Sigmoid colon (tissue), 7 donors: ENCODE data around the gene C16orf90. TPM values are rescaled to one million over a fixed set of nuclear protein-coding genes. Genes with fewer than 3 reads are reported as not detected.
A peak's percentile ranks its signal among the peaks of the same experiment; 100 is the strongest.

ENCODE experiments used
- DNase-seq: peaks from one replicate; pipeline ENCODE4 v3.0.0-alpha.2; 2019
- H3K27ac ChIP-seq, 4 donors: fragments of 200-600 bp; sonication (generic); one replicate each; pipeline ENCODE4 v1.5.1; 2016 to 2019; ENCODE audit warnings: mild to moderate bottlenecking in 1 of 4
- H3K27me3 ChIP-seq, 3 donors: fragments of 200-600 bp; sonication (generic); one replicate each; pipeline ENCODE4 v1.5.1; 2019; ENCODE audit warnings: mild to moderate bottlenecking in 1 of 3
- H3K36me3 ChIP-seq, 4 donors: fragments of 200-600 bp; sonication (generic); one replicate each; pipeline ENCODE4 v1.5.1; 2016 to 2019
- H3K4me1 ChIP-seq, 4 donors: fragments of 200-600 bp; sonication (generic); one replicate each; pipeline ENCODE4 v1.5.1; 2017 to 2019
- H3K4me3 ChIP-seq, 4 donors: fragments of 200-600 bp; sonication (generic); one replicate each; pipeline ENCODE4 v1.5.1; 2017 to 2019; ENCODE audit warnings: mild to moderate bottlenecking in 2 of 4, moderate library complexity in 1 of 4
- H3K9me3 ChIP-seq, 4 donors: fragments of 200-600 bp in 3 of 4; sonication (generic) in 3 of 4; one replicate each; pipeline versions ENCODE4 v1.5.1 to v1.6.1; 2013 to 2019
- CTCF ChIP-seq, 4 experiments: fragments of 450-650 bp in 3 of 4; fragments of 200-600 bp in 1 of 4; IDR thresholded peaks; one replicate each; pipeline ENCODE4 v1.5.1; 2016 to 2019; ENCODE audit warnings: antibody characterized with exemption in 4 of 4, mild to moderate bottlenecking in 3 of 4, moderate library complexity in 2 of 4
- EP300 ChIP-seq, 4 donors: sonication (generic); formaldehyde crosslinking; IDR thresholded peaks; one replicate each; pipeline ENCODE4 v1.6.1; 2017; ENCODE audit warnings: antibody characterized with exemption in 4 of 4
- POLR2A ChIP-seq, 2 donors: fragments of 450-650 bp; IDR thresholded peaks; one replicate each; pipeline ENCODE4 v1.6.1; 2016; ENCODE audit warnings: antibody characterized with exemption in 2 of 2, mild to moderate bottlenecking in 2 of 2, moderate library complexity in 2 of 2
- POLR2AphosphoS5 ChIP-seq, 4 donors: sonication (generic); formaldehyde crosslinking; IDR thresholded peaks; one replicate each; pipeline ENCODE4 v1.6.1; 2017; ENCODE audit warnings: antibody characterized with exemption in 4 of 4
- WGBS, 2 donors: extraction: QIAGEN DNeasy Blood & Tissue Kit; methylation state at CpG; one replicate each; pipeline ENCODE4 v1.1.7; 2013; 5-methylcytosine and 5-hydroxymethylcytosine counted together
- intact Hi-C: fragments of 100-400 bp; cut with DNase I; formaldehyde crosslinking; loops from one replicate; pipeline ENCODE4 v1.15.1; 2023
- polyA plus RNA-seq, 3 donors: library from polyadenylated mRNA; stranded (reverse); fragments of 200-250 nt; gene quantifications; one replicate each; pipeline ENCODE4 v1.2.3, GENCODE V29; 2013
- total RNA-seq, 4 donors: library from RNA; depleted of rRNA; stranded (reverse); fragments of >200 nt; gene quantifications; one replicate each; pipeline ENCODE4 v1.1.0, GENCODE V29; 2016
- donor health status: healthy with polysubstance abuse.
- donor health status: Bipolar disorder and iron deficiency.
- donor health status: healthy.

The C16orf90 gene
- total and polyA plus RNA-seq, 7 donors = not detected

DNA sequence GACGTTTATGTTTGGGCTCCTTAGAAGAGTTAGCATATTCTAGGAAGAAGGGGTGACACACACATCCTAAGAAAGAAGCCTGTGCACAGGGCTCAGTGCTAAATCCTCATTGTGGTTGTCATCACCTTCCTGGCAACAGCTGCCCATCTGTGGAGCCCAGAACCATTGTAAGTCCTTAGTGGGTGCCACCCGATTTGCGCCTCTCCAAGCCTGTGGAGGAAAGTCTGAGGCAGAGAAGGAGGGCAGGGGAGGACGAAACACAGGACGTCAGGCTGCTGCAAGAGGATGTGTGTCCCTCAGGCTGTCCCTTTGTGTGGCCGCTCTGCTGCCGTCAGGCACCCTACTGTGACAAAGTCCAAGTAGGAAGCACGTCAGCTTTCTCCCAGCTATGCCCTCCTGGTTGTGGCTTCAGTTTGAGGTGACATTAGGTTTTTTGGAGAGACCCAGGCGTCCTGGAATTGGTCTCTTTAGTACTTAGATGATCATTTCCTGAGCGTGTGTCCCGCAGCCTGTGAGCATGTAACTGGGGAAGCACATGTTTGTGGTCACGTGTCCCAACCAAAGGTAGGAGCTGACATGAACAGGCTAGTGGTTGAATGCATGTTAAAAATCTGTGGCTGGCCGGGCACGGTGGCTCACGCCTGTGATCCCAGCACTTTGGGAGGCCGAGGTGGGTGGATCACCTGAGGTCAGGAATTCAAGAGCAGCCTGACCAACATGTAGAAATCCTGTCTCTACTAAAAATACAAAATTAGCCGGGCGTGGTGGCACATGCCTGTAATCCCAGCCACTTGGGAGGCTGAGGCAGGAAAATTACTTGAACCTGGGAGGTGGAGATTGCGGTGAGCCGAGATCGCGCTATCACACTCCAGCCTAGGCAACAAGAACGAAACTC, 16.2 kb upstream of the C16orf90 start:
- H3K4me1 ChIP-seq = no peaks in the 10 kb centered on the region
- no peaks in the 10 kb centered on the region for H3K27me3 ChIP-seq
- intact Hi-C loops = no loop called here
- peaks cover 18 to 100% (median 54%) of the 10 kb centered on the region in 4 donors for H3K36me3 ChIP-seq
- TF ChIP-seq EP300 (IDR thresholded peaks at IDR 0.05) (no peak), CTCF (IDR thresholded peaks at IDR 0.05) (no peak), POLR2AphosphoS5 (IDR thresholded peaks at IDR 0.05) (no peak), POLR2A (IDR thresholded peaks at IDR 0.05) (no peak)
- DNase-seq = peak; percentile 12
- no peak overlapping the region for H3K27ac ChIP-seq
- no peak overlapping the region for H3K4me3 ChIP-seq
- H3K9me3 ChIP-seq = no peaks in the 10 kb centered on the region
- 95% methylated on average over 23 of the region's 23 CpGs for WGBS, 2 donors

DNA sequence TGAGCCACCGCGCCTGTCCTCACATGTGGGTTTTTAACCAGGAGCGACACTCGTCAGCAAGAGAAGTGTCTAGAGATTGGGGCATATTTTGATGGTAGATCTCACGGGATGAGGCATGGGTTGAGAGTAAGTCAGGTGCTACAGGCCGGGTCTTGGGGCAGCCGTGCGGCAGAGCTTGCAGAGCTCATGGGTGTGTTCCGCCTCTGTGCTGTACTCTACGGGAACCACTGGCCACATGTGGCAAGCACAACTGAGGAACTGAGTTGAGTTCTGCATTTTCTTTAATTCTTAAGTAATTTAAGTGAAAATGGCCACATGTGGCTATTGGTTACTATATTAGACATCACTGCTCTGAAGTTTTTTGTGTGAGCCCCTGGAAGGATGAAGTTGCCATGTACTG, 15.1 kb upstream of the C16orf90 start:
- no peak for TF ChIP-seq EP300 (IDR thresholded peaks at IDR 0.05)
- TF ChIP-seq POLR2AphosphoS5 (IDR thresholded peaks at IDR 0.05) = no peak
- TF ChIP-seq CTCF (IDR thresholded peaks at IDR 0.05) = no peak
- TF ChIP-seq POLR2A (IDR thresholded peaks at IDR 0.05) = no peak
- H3K9me3 ChIP-seq = no peaks in the 10 kb centered on the region
- intact Hi-C loops = no loop called here
- H3K27me3 ChIP-seq = no peaks in the 10 kb centered on the region
- no peaks in the 10 kb centered on the region for H3K4me1 ChIP-seq
- H3K27ac ChIP-seq = no peak overlapping the region
- 95 to 97% methylated on average over 10 of the region's 10 CpGs for WGBS, 2 donors
- DNase-seq = no peak
- no peak overlapping the region for H3K4me3 ChIP-seq
- H3K36me3 ChIP-seq = peaks cover 25 to 100% (median 51%) of the 10 kb centered on the region in 4 donors

DNA sequence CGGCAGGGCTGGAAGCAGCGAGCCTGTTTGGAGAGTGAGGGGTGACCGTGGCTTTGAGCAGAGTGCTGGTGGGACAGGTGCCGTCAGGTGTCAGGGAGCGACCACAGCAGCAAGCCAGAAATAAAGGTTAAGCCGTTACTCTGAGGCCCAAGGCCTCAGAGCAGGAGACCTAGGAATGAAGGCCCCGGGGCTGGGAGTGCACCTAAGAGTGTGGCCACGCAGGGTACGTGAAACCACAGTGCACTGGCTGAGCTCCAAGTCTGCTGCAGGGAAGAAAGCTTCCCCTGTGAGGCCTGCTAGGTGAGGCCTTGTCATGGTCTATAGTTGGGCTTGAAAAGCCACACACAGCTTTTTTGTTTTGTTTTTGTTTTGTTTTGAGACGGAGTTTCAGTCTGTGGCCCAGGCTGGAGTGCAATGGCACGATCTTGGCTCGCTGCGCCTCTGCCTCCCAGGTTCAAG, 14.2 kb upstream of the C16orf90 start:
- intact Hi-C loops = no loop called here
- H3K4me1 ChIP-seq = no peaks in the 10 kb centered on the region
- no peak overlapping the region for H3K4me3 ChIP-seq

DNA sequence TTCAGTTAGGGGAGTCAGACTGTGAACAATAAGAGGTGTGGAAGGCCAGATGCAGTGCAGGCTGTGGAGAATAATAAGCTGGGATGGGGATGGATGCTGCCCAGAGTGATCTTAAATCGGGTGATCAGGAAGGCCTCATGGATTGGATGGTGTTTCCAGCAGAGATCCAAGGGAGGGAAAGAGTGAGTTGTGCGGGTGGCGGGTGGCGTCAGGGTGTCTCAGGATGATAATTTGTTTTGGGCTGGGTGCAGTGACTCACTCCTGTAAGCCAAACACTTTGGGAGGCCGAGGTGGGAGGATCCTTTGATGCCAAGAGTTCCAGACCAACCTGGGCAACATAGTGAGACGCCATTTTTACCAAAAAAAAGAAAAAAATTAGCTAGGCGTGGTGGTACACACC, 13.4 kb upstream of the C16orf90 start:
- WGBS, 2 donors = 91 to 95% methylated on average over 7 of the region's 7 CpGs
- no peaks in the 10 kb centered on the region for H3K4me1 ChIP-seq
- no peaks in the 10 kb centered on the region for H3K27me3 ChIP-seq
- peaks cover 16 to 94% (median 40%) of the 10 kb centered on the region in 4 donors for H3K36me3 ChIP-seq
- intact Hi-C loops = no loop called here
- no peak overlapping the region for H3K4me3 ChIP-seq
- no peak overlapping the region for H3K27ac ChIP-seq
- no peaks in the 10 kb centered on the region for H3K9me3 ChIP-seq
- DNase-seq = peak; percentile 27
- TF ChIP-seq EP300 (IDR thresholded peaks at IDR 0.05) (no peak), CTCF (IDR thresholded peaks at IDR 0.05) (no peak), POLR2A (IDR thresholded peaks at IDR 0.05) (no peak), POLR2AphosphoS5 (IDR thresholded peaks at IDR 0.05) (no peak)

More for the DNA sequence above, 14.2 kb upstream of the C16orf90 start:
- TF ChIP-seq POLR2A (IDR thresholded peaks at IDR 0.05) (no peak), EP300 (IDR thresholded peaks at IDR 0.05) (no peak), POLR2AphosphoS5 (IDR thresholded peaks at IDR 0.05) (no peak), CTCF (IDR thresholded peaks at IDR 0.05) (no peak)
- no peak overlapping the region for H3K27ac ChIP-seq
- no peaks in the 10 kb centered on the region for H3K9me3 ChIP-seq
- 69 to 86% methylated on average over 13 of the region's 13 CpGs for WGBS, 2 donors
- no peaks in the 10 kb centered on the region for H3K27me3 ChIP-seq
- peak; percentile 59 for DNase-seq
- H3K36me3 ChIP-seq = peaks cover 24 to 99% (median 48%) of the 10 kb centered on the region in 4 donors
